Astrocyte (in vitro differentiated cells and primary cell): ENCODE results near the gene VPS13D.

Source experiments
- CTCF ChIP-seq: IDR thresholded peaks from 2 replicates; pipeline ENCODE4 v1.5.1; 2011; ENCODE audit warnings: low read depth, mild to moderate bottlenecking, inconsistent platforms, low read length, moderate library complexity; ENCODE audit not compliant: insufficient read depth
- EZH2 ChIP-seq: IDR thresholded peaks from 2 replicates; pipeline ENCODE4 v1.6.1; 2012; ENCODE audit warnings: mild to moderate bottlenecking, low read length, inconsistent platforms; ENCODE audit not compliant: insufficient read depth

GRCh38 chr1:12505639-12506280 is 275.9 kb downstream of the VPS13D start:
- TF ChIP-seq CTCF, result no peak
- TF ChIP-seq EZH2, result no peak
